GM13977 (cell line): ENCODE measurements around the gene STX8.
A peak's percentile ranks its signal among the peaks of the same experiment; 100 is the strongest.

Experiments used
- DNase-seq: peaks from one replicate; pipeline ENCODE4 v3.0.0; 2012; ENCODE audit warnings: low spot score
- CTCF ChIP-seq: IDR thresholded peaks from 2 replicates; pipeline ENCODE4 v1.5.1; 2012; ENCODE audit warnings: mild to moderate bottlenecking, control low read depth; ENCODE audit not compliant: insufficient read depth; ENCODE audit errors: extremely low read depth, missing control alignments
- in situ Hi-C: fragments of 300-500 bp; cut with MboI; formaldehyde crosslinking; loops from one replicate; pipeline ENCODE4 v1.12.0; 2022; ENCODE audit warnings: low sequenced_read_pairs, low pct_unique_long_range_greater_than_20kb, mixed read lengths, inconsistent platforms; ENCODE audit not compliant: unreplicated experiment

STX8 gene

GRCh38 chr17:9527788-9528187, 47.8 kb downstream of the STX8 start:
- no peak for DNase-seq
- no peak for TF ChIP-seq CTCF
- in situ Hi-C loops = loop anchor here (25.0 kb wide), 1 partner anchor 540 kb away; no protein-coding TSS in a partner anchor

- in situ Hi-C loops = no loop called here
- DNase-seq = peak; percentile 46
- TF ChIP-seq CTCF = peak; percentile 66
Observed at GRCh38 chr17:9522074-9522473, 53.5 kb downstream of the STX8 start.

GRCh38 chr17:9521062-9521461, 54.6 kb downstream of the STX8 start:
- in situ Hi-C loops = no loop called here
- no peak for DNase-seq
- no peak for TF ChIP-seq CTCF

GRCh38 chr17:9520649-9521048, 55.0 kb downstream of the STX8 start:
- no peak for TF ChIP-seq CTCF
- in situ Hi-C loops = no loop called here
- no peak for DNase-seq

- TF ChIP-seq CTCF = no peak
- DNase-seq = no peak
- in situ Hi-C loops = loop anchor here (10.0 kb wide), 1 partner anchor 115 kb away; no protein-coding TSS in a partner anchor
Observed at GRCh38 chr17:9519583-9520272, 55.9 kb downstream of the STX8 start.

- in situ Hi-C loops = loop anchor here (10.0 kb wide), 1 partner anchor 113 kb away; no protein-coding TSS in a partner anchor
- DNase-seq = no peak
- no peak for TF ChIP-seq CTCF
Observed at GRCh38 chr17:9517396-9517795, 58.2 kb downstream of the STX8 start.
